ENCODE data around the gene PRMT9. TPM values are rescaled to one million over a fixed set of nuclear protein-coding genes. Genes with fewer than 3 reads are reported as not detected.

Gene PRMT9
- total and polyA plus RNA-seq, 2 of the 4 experiments (the other 2 are of a cell fraction): 5.0 to 14.2 TPM

- Histone ChIP-seq H2BK5ac (ENCODE audit: low read depth, low read length, poor library complexity, severe bottlenecking) (peak overlapping the region; percentile 79), H4K20me1 (ENCODE audit: insufficient read depth, low read length) (no peaks in the 10 kb centered on the region), H3K27me3 (ENCODE audit: control insufficient read depth, insufficient read depth, low read length) (no peaks in the 10 kb centered on the region), H3K14ac (replicated peaks; ENCODE audit: low read depth, low read length) (peak overlapping the region; percentile 98; the same call in 1 of the 2 replicates), H3K4me2 (ENCODE audit: low read depth, low read length) (peak overlapping the region; percentile 56), H3K18ac (ENCODE audit: low read depth, low read length) (peak overlapping the region; percentile 91), H2AFZ (replicated peaks; ENCODE audit: low read length, poor library complexity) (peak overlapping the region; percentile 74), H3K4ac (ENCODE audit: low read depth, low read length) (peak overlapping the region; percentile 68), H3K9me1 (ENCODE audit: insufficient read depth, low read length) (no peaks in the 10 kb centered on the region), H4K91ac (ENCODE audit: insufficient read depth, low read depth, low read length) (peak overlapping the region; percentile 74), H3K9ac (ENCODE audit: low read depth, low read length) (peak overlapping the region; percentile 24; the same call in 1 of the 2 replicates), H2BK20ac (ENCODE audit: low read depth, low read length) (peak overlapping the region; percentile 82; the same call in 1 of the 2 replicates), H3K4me1 (ENCODE audit: control insufficient read depth, insufficient read depth, low read length) (peaks cover 6% of the 10 kb centered on the region), H3K36me3 (ENCODE audit: control insufficient read depth, insufficient read depth, low read length) (no peaks in the 10 kb centered on the region), H3K9me3 (ENCODE audit: control insufficient read depth, insufficient read depth, low read length) (no peaks in the 10 kb centered on the region; the same call in 1 of the 2 replicates), H3K4me3 (ENCODE audit: insufficient read depth, low read depth, low read length) (no peak overlapping the region), H4K5ac (ENCODE audit: low read depth, low read length) (peak overlapping the region; percentile 91), H3K56ac (ENCODE audit: extremely low read depth, insufficient read depth, low read length) (peak overlapping the region; percentile 87; the same call in 1 of the 2 replicates), H2BK120ac (ENCODE audit: low read depth, low read length) (peak overlapping the region; percentile 87), H2AK5ac (ENCODE audit: low read depth, low read length) (peak overlapping the region; percentile 32; the same call in 1 of the 2 replicates), H3K79me1 (ENCODE audit: low read depth in 1 of 2, low read length in 2 of 2) (no peaks in the 10 kb centered on the region), H2AK9ac (replicated peaks; ENCODE audit: low read depth, low read length, poor library complexity) (no peak overlapping the region), H2BK15ac (ENCODE audit: low read depth, low read length) (peak overlapping the region; percentile 59; the same call in 2 of the 3 replicates), H3K23ac (ENCODE audit: low read depth, low read length) (no peak overlapping the region), H3K27ac (ENCODE audit: insufficient read depth, low read length) (peak overlapping the region; percentile 67), H4K8ac (ENCODE audit: low read depth in 2 of 2, low read length in 2 of 2) (peak overlapping the region; percentile 11 to 84; a peak in 2 of 4 replicates)
- CTCF ChIA-PET: interaction anchor here (0.6 to 2.2 kb wide), 11 partner anchors 10 to 492 kb away, joined by 3 to 11 read pairs (median 3); no protein-coding TSS in a partner anchor
- dilution Hi-C loops (cut with HindIII; ENCODE audit: low sequenced_read_pairs, unreplicated experiment) (no loop called here), intact Hi-C loops (cut with micrococcal nuclease) (loop anchor here (10.0 kb wide), 1 partner anchor 275 kb away; no protein-coding TSS in a partner anchor), in situ Hi-C loops (cut with MboI; ENCODE audit: low sequenced_read_pairs) (loop anchor here (25.0 kb wide), 1 partner anchor 1252 kb away; no protein-coding TSS in a partner anchor)
- POLR2A ChIA-PET (ENCODE audit: unreplicated experiment): no interaction called here
- whole genome bisulfite sequencing, 2 experiments (ENCODE audit: extremely low coverage in 2 of 2, insufficient read length in 1 of 2): no CpG with 5 or more reads among the region's 1 CpG
- ATAC-seq (ENCODE audit: low read depth) (0 out of 2 replicates have a peak, but pooled peaks have one; percentile 21), DNase-seq (no peak)
- BruUV-seq (replicated peaks): no TSS peak
- TF ChIP-seq RFX5 (IDR thresholded peaks at IDR 0.05; ENCODE audit: low read depth, low read length): no peak
- TF ChIP-seq RCOR1 (IDR thresholded peaks at IDR 0.05; ENCODE audit: insufficient replicate concordance, low read length): no peak
- TF ChIP-seq CHD1 (IDR thresholded peaks at IDR 0.05; ENCODE audit: low read depth, low read length): no peak
- no peak for TF ChIP-seq MAZ (IDR thresholded peaks at IDR 0.05; ENCODE audit: borderline replicate concordance, low read depth, low read length)
- TF ChIP-seq RAD21 (IDR thresholded peaks at IDR 0.05; ENCODE audit: low read length): no peak
- TF ChIP-seq POLR2A (IDR thresholded peaks at IDR 0.05; ENCODE audit: low read depth, low read length): no peak
- TF ChIP-seq SMC3 (IDR thresholded peaks at IDR 0.05; ENCODE audit: low read depth, low read length): no peak
- no peak for TF ChIP-seq MAFK (IDR thresholded peaks at IDR 0.05; ENCODE audit: low read depth, low read length)
- TF ChIP-seq, protein P1, sequence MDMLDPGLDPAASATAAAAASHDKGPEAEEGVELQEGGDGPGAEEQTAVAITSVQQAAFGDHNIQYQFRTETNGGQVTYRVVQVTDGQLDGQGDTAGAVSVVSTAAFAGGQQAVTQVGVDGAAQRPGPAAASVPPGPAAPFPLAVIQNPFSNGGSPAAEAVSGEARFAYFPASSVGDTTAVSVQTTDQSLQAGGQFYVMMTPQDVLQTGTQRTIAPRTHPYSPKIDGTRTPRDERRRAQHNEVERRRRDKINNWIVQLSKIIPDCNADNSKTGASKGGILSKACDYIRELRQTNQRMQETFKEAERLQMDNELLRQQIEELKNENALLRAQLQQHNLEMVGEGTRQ (IDR thresholded peaks at IDR 0.05; ENCODE audit: low read depth, low read length): no peak
- no peak for TF ChIP-seq ELK1 (IDR thresholded peaks at IDR 0.05; ENCODE audit: borderline replicate concordance, low read depth, low read length)
- no peak for TF ChIP-seq CEBPB (IDR thresholded peaks at IDR 0.05; ENCODE audit: low read depth, low read length)
- no peak for TF ChIP-seq BHLHE40 (IDR thresholded peaks at IDR 0.05; ENCODE audit: low read depth, low read length)
- no peak for TF ChIP-seq MXI1 (IDR thresholded peaks at IDR 0.05; ENCODE audit: borderline replicate concordance, low read depth, low read length)
Measured at GRCh38 chr4:147589586-147589985, 94.4 kb downstream of the PRMT9 start.

Measured in IMR-90 (cell line).